PC-9 (cell line): ENCODE results near the gene CAVIN3.

Experiments
- CTCF ChIP-seq: fragments of 200-600 bp; sonication (generic); conservative IDR thresholded peaks from 2 replicates; pipeline ENCODE4 v1.6.1; 2017; ENCODE audit warnings: mixed run types, antibody characterized with exemption, mild to moderate bottlenecking, moderate library complexity
- EZH2 ChIP-seq: fragments of 200-600 bp; sonication (generic); IDR thresholded peaks from 2 replicates; pipeline ENCODE4 v1.8.0; 2017; ENCODE audit warnings: antibody characterized with exemption, low read depth

- no peak for TF ChIP-seq EZH2
- TF ChIP-seq CTCF = no peak
Measured at GRCh38 chr11:6284250-6284649, 36.1 kb downstream of the CAVIN3 start.
